Keratinocyte (primary cell): ENCODE measurements around the gene ARRDC3. TPM values are rescaled to one million over a fixed set of nuclear protein-coding genes. Genes with fewer than 3 reads are reported as not detected.

Experiments used
- DNase-seq: peaks from one replicate; pipeline ENCODE4 v3.0.0-alpha.2; 2011; ENCODE audit warnings: low read depth, missing footprints, low spot score
- FAIRE-seq: peaks from 2 replicates; lab custom pipeline; 2011; peaks lifted over from hg19 to GRCh38; lab: Jason Lieb, UNC
- H2AFZ ChIP-seq: 2 replicates; pipeline ENCODE4 v1.6.0; 2012; ENCODE audit warnings: low read length, control low read depth, inconsistent platforms; ENCODE audit not compliant: control insufficient read depth
- H3K27ac ChIP-seq: 2 replicates; pipeline ENCODE4 v1.5.1; 2011; ENCODE audit warnings: low read length; ENCODE audit not compliant: control insufficient read depth, insufficient read depth
- H3K27me3 ChIP-seq: 3 replicates; pipeline ENCODE4 v1.6.0; 2011; ENCODE audit warnings: low read length; ENCODE audit not compliant: control insufficient read depth, insufficient read depth; ENCODE audit errors: extremely low read depth
- H3K36me3 ChIP-seq, 2 experiments: 2 replicates in 1 of 2; 3 replicates in 1 of 2; pipeline ENCODE4 v1.5.1; 2011; ENCODE audit warnings: low read length in 2 of 2, mild to moderate bottlenecking in 1 of 2; ENCODE audit not compliant: control insufficient read depth in 2 of 2, insufficient read depth in 2 of 2; ENCODE audit errors: extremely low read depth in 1 of 2
- H3K4me1 ChIP-seq: 3 replicates; pipeline ENCODE4 v1.5.1; 2011; ENCODE audit warnings: low read length; ENCODE audit not compliant: control insufficient read depth, insufficient read depth; ENCODE audit errors: extremely low read depth
- H3K4me2 ChIP-seq: 3 replicates; pipeline ENCODE4 v1.6.0; 2011; ENCODE audit warnings: low read depth, low read length; ENCODE audit not compliant: control insufficient read depth, insufficient read depth; ENCODE audit errors: extremely low read depth
- H3K4me3 ChIP-seq, 3 experiments: fragments of 200-600 bp in 1 of 3; sonication (generic) in 1 of 3; 2 replicates in 2 of 3; 3 replicates in 1 of 3; pipeline ENCODE4 v1.5.1; 2011 to 2016; ENCODE audit warnings: low read length in 3 of 3, mild to moderate bottlenecking in 3 of 3, control low read depth in 2 of 3, inconsistent platforms in 1 of 3, low read depth in 1 of 3, mixed read lengths in 1 of 3, mixed run types in 1 of 3, moderate library complexity in 1 of 3; ENCODE audit not compliant: control insufficient read depth in 2 of 3, insufficient read depth in 2 of 3; ENCODE audit errors: extremely low read depth in 1 of 3
- H3K79me2 ChIP-seq: 2 replicates; pipeline ENCODE4 v1.6.0; 2012; ENCODE audit warnings: low read length; ENCODE audit not compliant: control insufficient read depth, insufficient read depth
- H3K9ac ChIP-seq: 3 replicates; pipeline ENCODE4 v1.6.0; 2011; ENCODE audit warnings: low read length; ENCODE audit not compliant: control insufficient read depth, insufficient read depth; ENCODE audit errors: extremely low read depth
- H3K9me1 ChIP-seq: 3 replicates; pipeline ENCODE4 v1.6.0; 2011; ENCODE audit warnings: low read length; ENCODE audit not compliant: control insufficient read depth, insufficient read depth; ENCODE audit errors: extremely low read depth
- H3K9me3 ChIP-seq: 2 replicates; pipeline ENCODE4 v1.5.1; 2012; ENCODE audit warnings: low read depth, low read length; ENCODE audit not compliant: control insufficient read depth
- H4K20me1 ChIP-seq: 3 replicates; pipeline ENCODE4 v1.6.0; 2011; ENCODE audit warnings: low read length; ENCODE audit not compliant: control insufficient read depth, insufficient read depth; ENCODE audit errors: extremely low read depth
- CTCF ChIP-seq, 3 experiments: IDR thresholded peaks in 1 of 3; conservative IDR thresholded peaks in 1 of 3; optimal IDR thresholded peaks in 1 of 3; 2 replicates in 2 of 3; 3 replicates in 1 of 3; pipeline versions ENCODE3 to v1.5.1; 2011; ENCODE audit warnings: low read length in 3 of 3, mild to moderate bottlenecking in 3 of 3, moderate library complexity in 2 of 3, control low read depth in 1 of 3, inconsistent platforms in 1 of 3; ENCODE audit not compliant: insufficient read depth in 2 of 3; ENCODE audit errors: extremely low read depth in 1 of 3
- EZH2 ChIP-seq: IDR thresholded peaks from one replicate; pipeline ENCODE4 v1.6.1; 2012; ENCODE audit warnings: inconsistent platforms, mild to moderate bottlenecking, low read length, moderate library complexity
- dilution Hi-C: fragments of 300-500 bp; cut with MboI; formaldehyde crosslinking; loops from one replicate; pipeline ENCODE4 v1.7.0; 2020; ENCODE audit warnings: low sequenced_read_pairs; ENCODE audit not compliant: extremely low pct_ligation_motif_present
- polyA plus RNA-seq, 5 experiments: library from polyadenylated mRNA; depleted of rRNA in 3 of 5; stranded (reverse) in 3 of 5; stranded (forward) in 1 of 5; unstranded in 1 of 5; fragments of >200 nt; gene quantifications; 1 replicate in 1 of 5; 2 replicates in 3 of 5; 3 replicates in 1 of 5; pipeline versions ENCODE4 v1.2.1 to v1.2.3, GENCODE V29; 2011 to 2012; ENCODE audit warnings: missing spikeins in 2 of 5, low read depth in 1 of 5, low replicate concordance in 1 of 5

Gene ARRDC3
- polyA plus RNA-seq, 1 donor (not counting 4 experiments of a cell fraction or from before 2014, with no cell fraction given) = 8.9 TPM

DNA sequence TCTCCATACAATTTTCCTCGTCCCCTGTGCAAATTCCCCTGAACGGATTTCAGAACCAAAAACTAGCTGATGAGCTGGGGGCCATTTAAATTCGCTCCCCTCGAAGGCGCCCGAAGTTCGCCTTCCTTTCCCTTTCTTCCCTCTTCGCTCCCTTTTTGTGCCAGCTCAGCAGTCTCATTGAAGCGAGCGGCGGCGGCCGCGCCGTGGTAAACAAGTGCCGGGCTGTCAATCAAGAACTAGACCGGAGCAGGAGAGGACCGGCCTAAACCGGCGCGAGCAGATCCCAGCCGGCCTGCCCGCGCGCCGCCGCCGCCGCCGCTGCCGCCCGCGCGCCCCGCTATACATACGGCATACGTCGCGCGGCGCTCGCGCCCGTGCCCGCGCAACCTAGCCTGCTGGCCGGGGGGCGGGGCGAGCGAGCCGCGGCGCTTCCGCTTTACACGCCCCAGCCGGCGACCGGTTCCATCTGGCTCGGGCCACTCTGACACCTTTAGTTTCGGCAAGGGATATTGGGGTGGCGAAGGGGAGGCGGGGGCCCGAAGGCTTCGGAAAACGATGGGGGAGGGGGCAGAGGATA lies 3.1 kb downstream of the ARRDC3 start:
- H3K9me1 ChIP-seq = no peaks in the 10 kb centered on the region
- peak overlapping the region; percentile 75 to 98 (median 94) for H3K4me3 ChIP-seq
- H3K27ac ChIP-seq = peak overlapping the region; percentile 100
- DNase-seq (no peak), FAIRE-seq (peak; percentile 23)
- H3K36me3 ChIP-seq = peaks cover 2% of the 10 kb centered on the region in 2 experiments
- peak overlapping the region; percentile 93 for H3K4me2 ChIP-seq
- H3K79me2 ChIP-seq = peaks cover 23% of the 10 kb centered on the region
- H3K9me3 ChIP-seq = no peaks in the 10 kb centered on the region
- H4K20me1 ChIP-seq = no peaks in the 10 kb centered on the region
- peaks cover 8% of the 10 kb centered on the region for H3K4me1 ChIP-seq
- dilution Hi-C loops = loop anchor here (25.0 kb wide), 1 partner anchor 493 kb away; no protein-coding TSS in a partner anchor
- H3K27me3 ChIP-seq = no peaks in the 10 kb centered on the region
- H2AFZ ChIP-seq = peak overlapping the region; percentile 84
- TF ChIP-seq CTCF (optimal IDR thresholded peaks at IDR 0.05 in 1 of 3, IDR thresholded peaks at IDR 0.05 in 1 of 3, conservative IDR thresholded peaks at IDR 0.05 in 1 of 3; ENCODE audit: extremely low read depth in 1 of 3, insufficient read depth in 2 of 3, low read length in 3 of 3) (no peak), EZH2 (no peak)
- peak overlapping the region; percentile 100 for H3K9ac ChIP-seq

- H3K27me3 ChIP-seq = no peaks in the 10 kb centered on the region
- no peak for TF ChIP-seq CTCF (optimal IDR thresholded peaks at IDR 0.05 in 1 of 3, IDR thresholded peaks at IDR 0.05 in 1 of 3, conservative IDR thresholded peaks at IDR 0.05 in 1 of 3; ENCODE audit: extremely low read depth in 1 of 3, insufficient read depth in 2 of 3, low read length in 3 of 3)
- no peak for TF ChIP-seq EZH2
- H3K4me2 ChIP-seq = peak overlapping the region; percentile 88
- peak overlapping the region; percentile 98 for H3K9ac ChIP-seq
- peak overlapping the region; percentile 63 to 92 (median 85) for H3K4me3 ChIP-seq
- no peaks in the 10 kb centered on the region for H4K20me1 ChIP-seq
- H3K27ac ChIP-seq = peak overlapping the region; percentile 99
- H2AFZ ChIP-seq = peak overlapping the region; percentile 84
- H3K79me2 ChIP-seq = peaks cover 23% of the 10 kb centered on the region
- peaks cover 6% of the 10 kb centered on the region for H3K4me1 ChIP-seq
- dilution Hi-C loops = loop anchor here (25.0 kb wide), 1 partner anchor 492 kb away; no protein-coding TSS in a partner anchor
- no peaks in the 10 kb centered on the region for H3K9me1 ChIP-seq
- no peaks in the 10 kb centered on the region for H3K9me3 ChIP-seq
- no peak for DNase-seq
- H3K36me3 ChIP-seq = peaks cover 6 to 8% of the 10 kb centered on the region in 2 experiments
- no peak for FAIRE-seq
These were observed 3.7 kb downstream of the ARRDC3 start for GRCh38 chr5:91379246-91379913.
